NCI-H2081 (cell line): Measurements from ENCODE around the gene VCL.

Experiments
- DNase-seq, 2 experiments: peaks; one replicate each; lab custom pipeline; 2025; lab: John Stamatoyannopoulos, UW

VCL gene

GRCh38 chr10:74151879-74152722 is 154.2 kb downstream of the VCL start:
- peak in 1 of 2 experiments; percentile 1 for DNase-seq

- DNase-seq: peak in 1 of 2 experiments; percentile 2
Observed at GRCh38 chr10:74153123-74153522, 155.2 kb downstream of the VCL start.

GRCh38 chr10:74153676-74154075 is 155.8 kb downstream of the VCL start:
- no peak for DNase-seq

DNA sequence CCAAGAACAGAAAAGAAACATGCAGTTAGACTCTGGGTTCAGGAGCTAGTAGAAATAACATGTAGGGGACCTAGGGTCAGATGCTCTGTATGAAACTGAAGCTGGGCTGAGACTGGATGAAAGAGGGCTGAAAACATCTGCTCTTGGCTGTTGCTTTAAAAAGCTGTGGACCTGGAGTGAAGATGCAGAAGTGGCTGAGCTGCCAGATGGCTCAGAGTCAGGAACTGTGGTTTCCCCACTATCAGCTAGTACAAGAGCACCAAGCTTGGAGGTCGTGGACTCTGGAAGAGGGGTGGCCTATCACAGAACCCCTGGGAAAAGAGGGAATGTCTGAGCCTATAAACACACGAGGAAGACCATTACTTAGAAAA is 159.0 kb downstream of the VCL start:
- DNase-seq: no peak

- DNase-seq: no peak
Observed at GRCh38 chr10:74160013-74160412, 162.1 kb downstream of the VCL start.

- DNase-seq: no peak
Observed at GRCh38 chr10:74163319-74164068, 165.6 kb downstream of the VCL start.

DNA sequence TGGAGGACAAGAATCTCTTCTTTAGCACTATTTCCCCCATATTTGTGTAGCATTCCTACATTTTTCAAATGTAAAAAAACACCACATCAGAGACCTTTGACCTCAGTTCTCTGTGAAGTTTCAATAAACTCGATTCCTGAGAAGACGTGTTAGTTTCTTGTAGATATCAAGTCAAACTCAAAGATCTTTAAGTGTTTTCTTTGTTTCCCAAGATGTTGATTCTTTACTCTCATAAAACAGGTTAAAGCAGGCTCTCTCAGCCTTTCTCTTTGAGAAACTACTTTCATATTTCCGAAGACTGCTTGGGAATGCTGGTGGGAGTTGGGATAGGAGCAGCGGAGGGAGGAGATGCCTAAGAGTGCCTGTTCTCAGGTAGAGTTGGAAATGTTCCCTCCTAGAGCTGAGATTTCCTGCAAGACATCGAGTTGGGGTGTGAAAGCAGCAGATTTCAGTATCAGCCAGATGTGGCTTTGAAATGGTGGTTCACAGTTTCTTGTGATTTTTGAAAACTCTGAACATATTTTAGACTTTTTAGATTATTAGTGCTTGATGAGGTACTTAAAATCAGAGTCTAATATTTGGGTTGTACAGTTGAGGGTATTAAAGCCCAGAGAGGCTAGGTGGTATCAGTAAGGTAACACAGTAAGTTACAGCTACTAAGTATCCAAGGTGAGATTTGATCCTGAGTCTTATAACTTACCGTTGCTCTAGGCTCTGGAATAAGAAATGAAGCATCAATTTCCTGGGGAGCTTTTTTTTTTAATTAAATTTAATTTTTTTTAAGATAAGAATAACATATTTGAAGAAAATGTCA is 167.0 kb downstream of the VCL start:
- DNase-seq: no peak

- DNase-seq: no peak
Observed at GRCh38 chr10:74165530-74165901, 167.6 kb downstream of the VCL start.

- no peak for DNase-seq
Observed at GRCh38 chr10:74167443-74167842, 169.5 kb downstream of the VCL start.
